ENCODE measurements around the gene STIM1. TPM values are rescaled to one million over a fixed set of nuclear protein-coding genes. Genes with fewer than 3 reads are reported as not detected.

Gene STIM1
- total RNA-seq, 4 donors from 2014 or later: 65.2 to 150 (median 92.6) TPM

- Histone ChIP-seq H3K36me3 (no peaks in the 10 kb centered on the region), H3K27ac (replicated peaks in 1 of 4) (no peak overlapping the region), H3K9me3 (no peaks in the 10 kb centered on the region), H3K4me3 (no peak overlapping the region), H3K27me3 (no peaks in the 10 kb centered on the region), H3K4me1 (peaks cover 0 to 37% (median 20%) of the 10 kb centered on the region in 4 donors)
- intact Hi-C loops (cut with DNase I): no loop called here
- TF ChIP-seq POLR2A (IDR thresholded peaks at IDR 0.05; ENCODE audit: low read depth) (no peak), EP300 (IDR thresholded peaks at IDR 0.05) (no peak), POLR2AphosphoS5 (IDR thresholded peaks at IDR 0.05) (no peak)
- TF ChIP-seq, protein P1, sequence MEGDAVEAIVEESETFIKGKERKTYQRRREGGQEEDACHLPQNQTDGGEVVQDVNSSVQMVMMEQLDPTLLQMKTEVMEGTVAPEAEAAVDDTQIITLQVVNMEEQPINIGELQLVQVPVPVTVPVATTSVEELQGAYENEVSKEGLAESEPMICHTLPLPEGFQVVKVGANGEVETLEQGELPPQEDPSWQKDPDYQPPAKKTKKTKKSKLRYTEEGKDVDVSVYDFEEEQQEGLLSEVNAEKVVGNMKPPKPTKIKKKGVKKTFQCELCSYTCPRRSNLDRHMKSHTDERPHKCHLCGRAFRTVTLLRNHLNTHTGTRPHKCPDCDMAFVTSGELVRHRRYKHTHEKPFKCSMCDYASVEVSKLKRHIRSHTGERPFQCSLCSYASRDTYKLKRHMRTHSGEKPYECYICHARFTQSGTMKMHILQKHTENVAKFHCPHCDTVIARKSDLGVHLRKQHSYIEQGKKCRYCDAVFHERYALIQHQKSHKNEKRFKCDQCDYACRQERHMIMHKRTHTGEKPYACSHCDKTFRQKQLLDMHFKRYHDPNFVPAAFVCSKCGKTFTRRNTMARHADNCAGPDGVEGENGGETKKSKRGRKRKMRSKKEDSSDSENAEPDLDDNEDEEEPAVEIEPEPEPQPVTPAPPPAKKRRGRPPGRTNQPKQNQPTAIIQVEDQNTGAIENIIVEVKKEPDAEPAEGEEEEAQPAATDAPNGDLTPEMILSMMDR (IDR thresholded peaks at IDR 0.05): no peak
- DNase-seq (ENCODE audit: extremely low spot score): no peak
These were observed 104.4 kb downstream of the STIM1 start for GRCh38 chr11:3959903-3960265.

DNA sequence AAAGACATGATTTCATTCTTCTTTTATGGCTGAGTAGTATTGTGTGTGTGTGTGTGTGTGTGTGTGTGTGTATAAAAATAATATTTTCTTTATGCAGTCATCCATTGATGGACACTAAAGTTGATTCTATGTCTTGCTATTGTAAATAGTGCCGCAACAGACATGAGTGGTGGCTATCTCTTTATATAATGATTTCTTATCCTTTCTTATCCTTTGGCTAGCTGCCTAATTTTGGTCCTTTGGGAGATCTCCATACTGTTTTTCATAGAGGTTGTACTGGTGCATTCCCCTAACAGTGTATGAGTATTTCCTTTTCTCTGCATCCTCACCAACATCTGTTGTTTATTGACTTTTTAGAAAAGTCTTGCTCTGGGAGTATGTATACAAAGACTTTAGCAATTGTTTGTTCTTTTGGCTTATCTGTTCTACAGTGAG is 107.0 kb downstream of the STIM1 start:
- intact Hi-C loops (cut with DNase I): no loop called here
- Histone ChIP-seq H3K27me3 (no peaks in the 10 kb centered on the region), H3K4me3 (no peak overlapping the region), H3K4me1 (peaks cover 0 to 37% (median 24%) of the 10 kb centered on the region in 4 donors), H3K27ac (replicated peaks in 1 of 4) (no peak overlapping the region), H3K36me3 (peaks cover 0 to under 1% (median 0%) of the 10 kb centered on the region in 4 donors), H3K9me3 (no peaks in the 10 kb centered on the region)
- TF ChIP-seq, protein P1 (IDR thresholded peaks at IDR 0.05): no peak
- TF ChIP-seq POLR2AphosphoS5 (IDR thresholded peaks at IDR 0.05) (no peak), POLR2A (IDR thresholded peaks at IDR 0.05; ENCODE audit: low read depth) (no peak), EP300 (IDR thresholded peaks at IDR 0.05) (no peak)
- no peak for DNase-seq (ENCODE audit: extremely low spot score)
- 95% methylated on average over 1 of the region's 1 CpG for WGBS

GRCh38 chr11:3964056-3964455 is 108.6 kb downstream of the STIM1 start:
- Histone ChIP-seq H3K4me3 (no peak overlapping the region), H3K27ac (replicated peaks in 1 of 4) (no peak overlapping the region), H3K36me3 (peaks cover 0 to 11% (median 0%) of the 10 kb centered on the region in 4 donors), H3K27me3 (no peaks in the 10 kb centered on the region), H3K4me1 (peaks cover 0 to 36% (median 22%) of the 10 kb centered on the region in 4 donors), H3K9me3 (no peaks in the 10 kb centered on the region)
- WGBS: 91% methylated on average over 2 of the region's 2 CpGs
- no peak for TF ChIP-seq POLR2A (IDR thresholded peaks at IDR 0.05; ENCODE audit: low read depth)
- TF ChIP-seq EP300 (IDR thresholded peaks at IDR 0.05): no peak
- TF ChIP-seq, protein P1 (IDR thresholded peaks at IDR 0.05): no peak
- TF ChIP-seq POLR2AphosphoS5 (IDR thresholded peaks at IDR 0.05): no peak
- intact Hi-C loops (cut with DNase I): no loop called here
- no peak for DNase-seq (ENCODE audit: extremely low spot score)

DNA sequence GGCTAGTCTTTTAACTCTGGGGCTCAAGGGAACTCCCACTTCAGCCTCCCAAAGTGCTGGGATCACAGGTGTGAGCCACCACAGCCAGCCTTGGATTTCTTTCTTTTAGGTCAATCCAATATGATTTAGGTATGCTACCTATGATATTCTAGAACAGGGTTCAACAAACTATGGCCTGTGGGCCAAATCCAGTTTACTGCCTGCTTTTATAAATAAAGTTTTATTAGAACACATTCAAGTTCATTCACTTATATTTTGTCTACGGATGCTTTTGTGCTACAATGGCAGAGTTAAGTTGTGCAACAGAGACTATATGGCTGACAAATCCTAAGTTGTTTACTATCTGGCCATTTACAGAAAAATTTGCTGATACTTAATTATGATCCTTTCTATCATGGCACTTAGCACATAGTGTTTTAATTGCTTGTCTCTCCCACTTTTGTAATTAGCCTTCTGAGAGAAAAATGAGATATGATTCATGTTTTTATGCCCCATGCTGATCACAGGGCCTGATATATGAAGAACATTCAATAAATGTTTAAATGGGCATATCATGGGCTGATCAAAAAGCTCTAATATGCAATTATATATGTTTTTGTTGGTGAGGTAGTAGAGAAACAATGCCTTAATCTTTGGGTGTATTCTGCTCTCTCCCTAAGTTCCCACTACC is 109.6 kb downstream of the STIM1 start:
- TF ChIP-seq, protein P1 (IDR thresholded peaks at IDR 0.05): no peak
- TF ChIP-seq POLR2A (IDR thresholded peaks at IDR 0.05; ENCODE audit: low read depth): no peak
- Histone ChIP-seq H3K27ac (replicated peaks in 1 of 4) (no peak overlapping the region), H3K27me3 (no peaks in the 10 kb centered on the region), H3K9me3 (no peaks in the 10 kb centered on the region), H3K4me1 (peaks cover 0 to 38% (median 32%) of the 10 kb centered on the region in 4 donors), H3K4me3 (no peak overlapping the region), H3K36me3 (peaks cover 0 to 11% (median 0%) of the 10 kb centered on the region in 4 donors)
- DNase-seq (ENCODE audit: extremely low spot score): no peak
- intact Hi-C loops (cut with DNase I): no loop called here
- 100% methylated on average over 1 of the region's 1 CpG for WGBS

- Histone ChIP-seq H3K36me3 (peaks cover 0 to 11% (median 0%) of the 10 kb centered on the region in 4 donors), H3K27ac (replicated peaks in 1 of 4) (no peak overlapping the region), H3K9me3 (no peaks in the 10 kb centered on the region), H3K4me3 (no peak overlapping the region), H3K27me3 (no peaks in the 10 kb centered on the region), H3K4me1 (peaks cover 0 to 58% (median 49%) of the 10 kb centered on the region in 4 donors)
- no peak for DNase-seq (ENCODE audit: extremely low spot score)
- intact Hi-C loops (cut with DNase I): no loop called here
- TF ChIP-seq, protein P1 (IDR thresholded peaks at IDR 0.05): no peak
- TF ChIP-seq EP300 (IDR thresholded peaks at IDR 0.05) (no peak), POLR2A (IDR thresholded peaks at IDR 0.05; ENCODE audit: low read depth) (no peak), POLR2AphosphoS5 (IDR thresholded peaks at IDR 0.05) (no peak)
These were observed 112.2 kb downstream of the STIM1 start for GRCh38 chr11:3967695-3968094.

Measured in esophagus muscularis mucosa (tissue), 4 donors.